Measurements from ENCODE around the gene NUSAP1. TPM values are rescaled to one million over a fixed set of nuclear protein-coding genes. Genes with fewer than 3 reads are reported as not detected.
"Not testable (repeated sequence)": the region's sequence is repeated elsewhere in the genome, so short reads cannot be mapped to it uniquely, and the experiment has no call there.

Gene NUSAP1
- total RNA-seq, 6 donors from 2014 or later, result 6.8 to 22.0 (median 8.3) TPM

DNA sequence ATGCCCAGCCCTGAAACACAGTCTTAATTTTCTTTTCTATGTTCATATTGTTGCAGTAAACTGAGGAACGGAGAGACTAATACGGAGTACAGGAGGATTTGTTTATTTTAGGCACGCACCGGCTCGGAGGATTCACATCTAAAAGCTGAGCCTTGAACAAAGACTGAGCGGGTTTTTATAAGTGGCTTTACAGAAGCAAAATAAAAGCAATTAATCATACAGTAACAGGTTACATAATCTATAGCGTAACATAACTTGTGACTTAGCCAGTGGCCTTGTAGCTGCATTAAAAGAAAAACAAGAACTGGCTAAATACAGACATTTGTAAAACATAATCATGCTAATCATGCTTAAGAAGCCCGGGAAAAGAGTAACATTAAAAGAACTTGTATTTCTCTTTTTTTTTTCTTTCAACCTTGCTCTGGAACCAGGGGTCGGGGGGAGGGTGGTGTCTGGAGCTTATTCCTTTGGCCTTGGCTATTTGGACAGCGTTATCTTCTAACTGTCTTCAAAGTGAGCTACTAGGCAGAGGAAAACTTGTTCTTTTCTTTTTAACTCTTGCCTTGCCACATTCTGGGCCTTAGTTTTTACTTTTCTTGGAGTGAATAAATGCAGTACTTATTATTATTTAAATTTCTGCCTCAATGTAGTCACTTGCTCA lies 17.5 kb downstream of the NUSAP1 start:
- DNase-seq (no peak), ATAC-seq (ENCODE audit: low FRiP score in 2 of 2) (no peak)
- no peaks in the 10 kb centered on the region for H3K9me3 ChIP-seq
- H3K4me3 ChIP-seq, result no peak overlapping the region
- WGBS, 2 donors, result 84 to 86% methylated on average over 10 of the region's 10 CpGs
- H3K36me3 ChIP-seq, result no peaks in the 10 kb centered on the region
- no peak for TF ChIP-seq POLR2A (IDR thresholded peaks at IDR 0.05)
- no peak for TF ChIP-seq EP300 (IDR thresholded peaks at IDR 0.05)
- TF ChIP-seq POLR2AphosphoS5 (IDR thresholded peaks at IDR 0.05), result no peak
- TF ChIP-seq, protein P1, sequence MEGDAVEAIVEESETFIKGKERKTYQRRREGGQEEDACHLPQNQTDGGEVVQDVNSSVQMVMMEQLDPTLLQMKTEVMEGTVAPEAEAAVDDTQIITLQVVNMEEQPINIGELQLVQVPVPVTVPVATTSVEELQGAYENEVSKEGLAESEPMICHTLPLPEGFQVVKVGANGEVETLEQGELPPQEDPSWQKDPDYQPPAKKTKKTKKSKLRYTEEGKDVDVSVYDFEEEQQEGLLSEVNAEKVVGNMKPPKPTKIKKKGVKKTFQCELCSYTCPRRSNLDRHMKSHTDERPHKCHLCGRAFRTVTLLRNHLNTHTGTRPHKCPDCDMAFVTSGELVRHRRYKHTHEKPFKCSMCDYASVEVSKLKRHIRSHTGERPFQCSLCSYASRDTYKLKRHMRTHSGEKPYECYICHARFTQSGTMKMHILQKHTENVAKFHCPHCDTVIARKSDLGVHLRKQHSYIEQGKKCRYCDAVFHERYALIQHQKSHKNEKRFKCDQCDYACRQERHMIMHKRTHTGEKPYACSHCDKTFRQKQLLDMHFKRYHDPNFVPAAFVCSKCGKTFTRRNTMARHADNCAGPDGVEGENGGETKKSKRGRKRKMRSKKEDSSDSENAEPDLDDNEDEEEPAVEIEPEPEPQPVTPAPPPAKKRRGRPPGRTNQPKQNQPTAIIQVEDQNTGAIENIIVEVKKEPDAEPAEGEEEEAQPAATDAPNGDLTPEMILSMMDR (IDR thresholded peaks at IDR 0.05), result no peak
- H3K27me3 ChIP-seq, result no peaks in the 10 kb centered on the region
- H3K27ac ChIP-seq, result no peak overlapping the region
- no peaks in the 10 kb centered on the region for H3K4me1 ChIP-seq

DNA sequence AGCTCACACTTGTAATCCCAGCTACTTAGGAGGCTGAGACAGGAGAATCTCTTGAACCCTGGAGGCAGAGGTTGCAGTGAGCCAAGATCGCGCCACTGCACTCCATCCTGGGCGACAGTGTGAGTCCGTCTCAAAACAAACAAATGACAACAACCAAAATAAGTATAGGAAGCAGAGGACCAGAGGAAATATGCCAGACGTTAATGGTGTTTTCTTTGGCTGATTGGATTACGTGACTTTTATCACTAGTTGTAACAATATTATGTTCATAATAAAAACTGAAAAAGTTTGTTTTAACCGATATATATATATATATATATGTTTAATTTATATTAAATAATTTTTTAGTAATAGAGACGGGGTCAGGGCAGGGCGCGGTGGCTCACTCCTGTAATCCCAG lies 21.7 kb downstream of the NUSAP1 start:
- Histone ChIP-seq H3K4me1 (no peaks in the 10 kb centered on the region), H3K9me3 (no peaks in the 10 kb centered on the region)

DNA sequence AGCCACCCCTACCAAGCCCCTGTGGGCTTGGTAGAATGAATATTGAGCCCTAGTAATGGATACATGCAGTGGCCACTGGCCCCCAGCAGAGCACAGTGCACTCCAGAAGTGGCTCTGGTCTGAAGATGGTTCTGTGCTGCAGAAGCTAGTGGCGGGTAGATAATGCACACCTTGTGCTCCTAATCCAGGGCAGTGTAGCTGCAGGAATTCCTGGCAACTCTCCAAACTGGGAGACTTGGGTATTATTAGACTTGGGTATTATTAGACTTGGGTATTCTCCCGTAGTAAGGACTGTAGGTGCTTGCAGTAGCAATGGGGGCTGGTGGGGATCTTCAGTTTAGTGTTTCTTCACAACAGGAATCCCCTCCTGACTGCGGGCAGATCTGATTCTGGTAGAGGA lies 34.7 kb downstream of the NUSAP1 start:
- TF ChIP-seq EP300 (IDR thresholded peaks at IDR 0.05), result no peak
- WGBS, 2 donors, result 94 to 100% methylated on average over 3 of the region's 3 CpGs
- H3K4me1 ChIP-seq, result no peaks in the 10 kb centered on the region
- no peaks in the 10 kb centered on the region for H3K36me3 ChIP-seq
- H3K4me3 ChIP-seq, result no peak overlapping the region
- no peak for DNase-seq
- no peaks in the 10 kb centered on the region for H3K27me3 ChIP-seq
- ATAC-seq (ENCODE audit: low FRiP score in 2 of 2), result no peak
- H3K27ac ChIP-seq, result no peak overlapping the region
- no peaks in the 10 kb centered on the region for H3K9me3 ChIP-seq

More for the DNA sequence above, 21.7 kb downstream of the NUSAP1 start:
- ATAC-seq (ENCODE audit: low FRiP score in 2 of 2), result no peak
- TF ChIP-seq POLR2AphosphoS5 (IDR thresholded peaks at IDR 0.05) (no peak), EP300 (IDR thresholded peaks at IDR 0.05) (no peak), POLR2A (IDR thresholded peaks at IDR 0.05) (no peak)
- TF ChIP-seq, protein P1 (IDR thresholded peaks at IDR 0.05), result no peak
- DNase-seq, result no peak
- Histone ChIP-seq H3K27me3 (no peaks in the 10 kb centered on the region), H3K27ac (no peak overlapping the region), H3K4me3 (no peak overlapping the region), H3K36me3 (no peaks in the 10 kb centered on the region)
- 97 to 98% methylated on average over 10 of the region's 10 CpGs for WGBS, 2 donors

DNA sequence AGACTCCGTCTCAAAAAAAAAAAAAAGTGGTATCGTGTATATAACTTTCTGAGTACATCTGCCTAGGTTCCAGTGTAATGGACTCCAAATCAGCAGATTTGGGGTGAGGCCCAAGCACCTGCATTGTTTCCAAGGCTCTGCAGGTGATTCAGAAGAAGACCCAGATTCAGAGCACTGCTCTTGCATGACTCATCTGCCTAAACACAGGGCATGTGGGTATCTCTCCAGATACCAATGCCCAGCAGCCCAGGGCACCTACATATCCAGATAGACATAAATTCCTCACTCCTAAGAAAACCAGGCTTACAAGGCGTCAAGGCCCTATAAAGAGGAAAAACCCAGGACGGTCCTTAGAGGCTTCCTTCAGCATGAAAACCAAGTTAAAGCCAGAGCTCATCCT lies 45.3 kb downstream of the NUSAP1 start:
- no peak for ATAC-seq (ENCODE audit: low FRiP score in 2 of 2)
- H3K36me3 ChIP-seq, result peaks cover 0 to 5% (median 0%) of the 10 kb centered on the region in 4 donors
- no peak overlapping the region for H3K27ac ChIP-seq
- no peaks in the 10 kb centered on the region for H3K9me3 ChIP-seq
- H3K4me3 ChIP-seq, result no peak overlapping the region
- DNase-seq, result no peak
- TF ChIP-seq POLR2AphosphoS5 (IDR thresholded peaks at IDR 0.05) (no peak), POLR2A (IDR thresholded peaks at IDR 0.05) (no peak)
- no peaks in the 10 kb centered on the region for H3K27me3 ChIP-seq
- no peaks in the 10 kb centered on the region for H3K4me1 ChIP-seq
- 94 to 98% methylated on average over 4 of the region's 4 CpGs for WGBS, 2 donors

DNA sequence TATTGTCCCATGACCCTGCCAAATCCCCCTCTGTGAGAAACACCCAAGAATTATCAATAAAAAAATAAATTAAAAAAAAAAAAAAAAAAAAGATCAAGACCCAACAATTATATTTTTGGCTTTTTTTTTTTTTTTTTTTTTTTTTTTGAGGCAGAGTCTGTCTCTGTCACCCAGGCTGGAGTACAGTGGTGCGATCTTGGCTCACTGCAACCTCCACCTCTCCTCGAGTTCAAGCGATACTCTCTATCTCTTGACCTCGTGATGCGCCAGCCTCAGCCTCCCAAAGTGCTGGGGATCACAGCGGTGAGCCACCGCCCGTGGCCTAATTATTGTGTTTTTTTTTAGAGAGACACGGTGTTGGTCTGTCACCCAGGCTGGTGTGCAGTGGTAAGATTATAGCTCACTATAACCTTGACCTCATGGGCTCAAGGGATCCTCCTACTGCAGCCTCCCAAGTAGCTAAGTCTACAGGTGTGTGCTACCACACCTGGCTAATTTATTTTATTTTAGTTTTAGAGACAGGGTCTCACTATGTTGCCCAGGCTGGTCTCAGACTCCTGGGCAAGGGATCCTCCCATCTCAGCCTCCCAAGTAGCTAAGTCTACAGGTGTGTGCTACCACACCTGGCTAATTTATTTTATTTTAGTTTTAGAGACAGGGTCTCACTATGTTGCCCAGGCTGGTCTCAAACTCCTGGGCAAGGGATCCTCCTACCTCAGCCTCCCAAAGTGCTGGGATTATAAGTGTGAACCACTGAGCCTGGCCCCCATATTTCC lies 51.5 kb downstream of the NUSAP1 start:
- DNase-seq; H3K9me3 ChIP-seq; ATAC-seq (ENCODE audit: low FRiP score in 2 of 2); H3K27me3 ChIP-seq; H3K4me3 ChIP-seq; H3K4me1 ChIP-seq; H3K27ac ChIP-seq: not testable (repeated sequence)
- H3K36me3 ChIP-seq, result peaks cover 0 to 32% (median 23%) of the 10 kb centered on the region in 4 donors
- WGBS, 2 donors, result 91 to 96% methylated on average over 9 of the region's 9 CpGs

DNA sequence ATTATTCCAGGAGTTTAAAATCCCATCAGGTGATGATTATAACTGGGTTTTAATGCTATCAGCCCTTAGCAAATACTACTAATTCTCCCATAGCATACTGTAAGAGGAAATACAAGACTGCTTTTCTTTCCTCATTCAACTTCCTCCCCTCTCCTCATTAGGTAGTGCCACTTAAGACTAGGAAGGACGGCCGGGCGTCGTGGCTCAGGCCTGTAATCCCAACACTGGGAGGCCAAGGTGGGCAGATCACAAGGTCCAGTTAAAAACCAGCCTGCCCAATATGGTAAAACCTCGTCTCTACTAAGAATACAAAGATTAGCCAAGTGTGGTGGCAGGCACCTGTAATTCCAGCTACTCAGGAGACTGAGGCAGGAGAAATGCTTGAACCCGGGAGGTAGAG lies 55.0 kb downstream of the NUSAP1 start:
- Histone ChIP-seq H3K4me3 (no peak overlapping the region), H3K9me3 (no peaks in the 10 kb centered on the region), H3K27me3 (no peaks in the 10 kb centered on the region), H3K27ac (no peak overlapping the region), H3K4me1 (no peaks in the 10 kb centered on the region), H3K36me3 (peaks cover 0 to 50% (median 32%) of the 10 kb centered on the region in 4 donors)
- no peak for DNase-seq
- TF ChIP-seq POLR2A (IDR thresholded peaks at IDR 0.05) (no peak), EP300 (IDR thresholded peaks at IDR 0.05) (no peak), POLR2AphosphoS5 (IDR thresholded peaks at IDR 0.05) (no peak)
- TF ChIP-seq, protein P1 (IDR thresholded peaks at IDR 0.05), result no peak
- ATAC-seq (ENCODE audit: low FRiP score in 2 of 2), result no peak
- 80 to 84% methylated on average over 6 of the region's 6 CpGs for WGBS, 2 donors

Measured in upper lobe of left lung (tissue), 6 donors.